22Rv1 (cell line): ENCODE data around the gene PPM1F.

Experiments
- ZFX ChIP-seq: fragments of 450-650 bp; IDR thresholded peaks from 2 replicates; pipeline ENCODE4 v1.6.1; 2017; ENCODE audit warnings: antibody characterized with exemption, borderline replicate concordance
- TF ChIP-seq, protein P1 (sequence below): fragments of 450-650 bp; IDR thresholded peaks from 2 replicates; pipeline ENCODE4 v1.5.1; 2017; ENCODE audit warnings: mild to moderate bottlenecking

DNA sequence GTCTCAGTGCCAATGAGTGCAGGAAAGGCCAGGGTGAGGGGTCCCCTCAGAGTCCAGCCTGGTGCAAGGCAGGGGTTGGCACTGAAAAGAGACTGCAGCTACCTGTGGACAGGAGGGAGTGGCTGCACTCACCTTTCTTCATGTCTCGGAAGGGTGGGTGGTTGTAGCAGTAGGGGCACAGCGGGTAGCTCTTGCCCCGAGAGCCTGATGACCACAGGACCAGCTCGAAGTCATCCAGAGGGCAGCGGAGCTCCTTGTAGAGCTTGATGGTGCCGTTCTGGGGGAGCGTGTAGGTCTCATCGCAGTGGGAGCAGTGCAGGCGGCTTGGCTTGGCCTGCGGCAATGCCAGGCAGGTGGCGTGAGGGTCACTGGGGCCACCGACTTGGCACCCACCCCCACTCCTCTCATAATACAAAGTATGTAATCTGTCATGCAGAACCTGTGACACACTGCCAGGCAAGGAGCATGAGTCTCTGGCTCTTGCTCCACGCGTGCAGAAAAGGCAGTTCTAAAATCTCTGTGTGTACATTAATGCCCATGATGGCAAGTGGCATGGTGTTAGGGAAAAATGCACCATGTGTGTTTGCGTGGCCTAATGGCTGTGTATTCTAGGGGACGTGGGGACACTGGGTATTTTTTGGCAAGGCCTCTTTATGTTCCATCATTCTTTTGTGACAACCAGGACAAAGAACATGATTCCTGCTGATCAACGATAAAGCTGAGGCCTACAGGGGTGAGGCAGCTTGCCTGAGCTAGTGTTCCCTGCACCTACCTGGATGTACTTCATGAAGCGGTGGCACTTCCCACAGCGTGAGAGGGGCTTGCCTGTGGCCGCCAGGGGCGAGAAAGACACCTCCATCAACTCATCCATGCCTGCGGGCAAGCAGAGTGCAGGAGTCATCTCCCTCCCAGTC lies 6.0 kb upstream of the PPM1F start:
- TF ChIP-seq, protein P1, sequence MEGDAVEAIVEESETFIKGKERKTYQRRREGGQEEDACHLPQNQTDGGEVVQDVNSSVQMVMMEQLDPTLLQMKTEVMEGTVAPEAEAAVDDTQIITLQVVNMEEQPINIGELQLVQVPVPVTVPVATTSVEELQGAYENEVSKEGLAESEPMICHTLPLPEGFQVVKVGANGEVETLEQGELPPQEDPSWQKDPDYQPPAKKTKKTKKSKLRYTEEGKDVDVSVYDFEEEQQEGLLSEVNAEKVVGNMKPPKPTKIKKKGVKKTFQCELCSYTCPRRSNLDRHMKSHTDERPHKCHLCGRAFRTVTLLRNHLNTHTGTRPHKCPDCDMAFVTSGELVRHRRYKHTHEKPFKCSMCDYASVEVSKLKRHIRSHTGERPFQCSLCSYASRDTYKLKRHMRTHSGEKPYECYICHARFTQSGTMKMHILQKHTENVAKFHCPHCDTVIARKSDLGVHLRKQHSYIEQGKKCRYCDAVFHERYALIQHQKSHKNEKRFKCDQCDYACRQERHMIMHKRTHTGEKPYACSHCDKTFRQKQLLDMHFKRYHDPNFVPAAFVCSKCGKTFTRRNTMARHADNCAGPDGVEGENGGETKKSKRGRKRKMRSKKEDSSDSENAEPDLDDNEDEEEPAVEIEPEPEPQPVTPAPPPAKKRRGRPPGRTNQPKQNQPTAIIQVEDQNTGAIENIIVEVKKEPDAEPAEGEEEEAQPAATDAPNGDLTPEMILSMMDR = no peak
- TF ChIP-seq ZFX = no peak
